AG10803 (cell line): Measurements from ENCODE around the gene MFN2.
"Not testable (repeated sequence)": the region's sequence is repeated elsewhere in the genome, so short reads cannot be mapped to it uniquely, and the experiment has no call there.

Experiments used
- DNase-seq: peaks from one replicate; pipeline ENCODE4 v3.0.0; 2010; ENCODE audit warnings: low read depth
- H3K4me3 ChIP-seq: 2 replicates; pipeline ENCODE4 v1.5.1; 2011; ENCODE audit warnings: mild to moderate bottlenecking, low read length, control low read depth
- CTCF ChIP-seq: conservative IDR thresholded peaks from 2 replicates; pipeline ENCODE4 v1.5.1; 2011; ENCODE audit warnings: mild to moderate bottlenecking, low read length, control low read depth, inconsistent platforms

MFN2 gene

GRCh38 chr1:12032161-12032621 is 51.9 kb downstream of the MFN2 start:
- no peak overlapping the region for H3K4me3 ChIP-seq
- no peak for DNase-seq
- no peak for TF ChIP-seq CTCF

GRCh38 chr1:12033441-12033840 is 53.2 kb downstream of the MFN2 start:
- not testable (repeated sequence) for DNase-seq, H3K4me3 ChIP-seq

- no peak overlapping the region for H3K4me3 ChIP-seq
- TF ChIP-seq CTCF: no peak
- DNase-seq: peak; percentile 49
Observed at GRCh38 chr1:12034381-12034801, 54.1 kb downstream of the MFN2 start.

GRCh38 chr1:12035312-12035711 is 55.1 kb downstream of the MFN2 start:
- no peak for TF ChIP-seq CTCF
- no peak for DNase-seq

GRCh38 chr1:12037486-12038355 is 57.5 kb downstream of the MFN2 start:
- no peak overlapping the region for H3K4me3 ChIP-seq
- no peak for DNase-seq
- no peak for TF ChIP-seq CTCF

More at GRCh38 chr1:12035312-12035711, 55.1 kb downstream of the MFN2 start:
- H3K4me3 ChIP-seq: no peak overlapping the region

GRCh38 chr1:12038356-12039163 is 58.3 kb downstream of the MFN2 start:
- DNase-seq: no peak
- no peak for TF ChIP-seq CTCF
- H3K4me3 ChIP-seq: no peak overlapping the region

GRCh38 chr1:12039164-12039525 is 58.9 kb downstream of the MFN2 start:
- H3K4me3 ChIP-seq: no peak overlapping the region
- TF ChIP-seq CTCF: no peak
- DNase-seq: no peak

- not testable (repeated sequence) for H3K4me3 ChIP-seq, DNase-seq
Observed at GRCh38 chr1:12039824-12040456, 59.7 kb downstream of the MFN2 start.
